ENCODE results near the gene APLP2.
"Not testable (repeated sequence)": the region's sequence is repeated elsewhere in the genome, so short reads cannot be mapped to it uniquely, and the experiment has no call there.

The APLP2 gene

GRCh38 chr11:130167146-130167545, 97.5 kb downstream of the APLP2 start:
- Histone ChIP-seq H3K27me3 (ENCODE audit: insufficient read depth, insufficient read length) (peaks cover 6% of the 10 kb centered on the region), H3K9me3 (ENCODE audit: insufficient read depth, low read length) (no peaks in the 10 kb centered on the region), H3K9ac (ENCODE audit: insufficient read length, low read depth) (no peak overlapping the region), H3K36me3 (ENCODE audit: insufficient read depth, insufficient read length, low read length) (no peaks in the 10 kb centered on the region), H3K4me3 (ENCODE audit: insufficient read length, low read depth) (no peak overlapping the region), H3K4me1 (ENCODE audit: insufficient read depth, insufficient read length) (no peaks in the 10 kb centered on the region)
- no peak for DNase-seq (ENCODE audit: low read depth, low spot score)
- TF ChIP-seq ZNF274 (IDR thresholded peaks at IDR 0.05; ENCODE audit: low read depth, low read length) (no peak), YY1 (IDR thresholded peaks at IDR 0.05; ENCODE audit: insufficient read depth, insufficient read length) (no peak), SUZ12 (IDR thresholded peaks at IDR 0.05; ENCODE audit: extremely low read depth, insufficient read depth, insufficient read length) (no peak)

GRCh38 chr11:130168105-130168504, 98.4 kb downstream of the APLP2 start:
- no peak overlapping the region for H3K9ac ChIP-seq (ENCODE audit: insufficient read length, low read depth)
- TF ChIP-seq ZNF274 (IDR thresholded peaks at IDR 0.05; ENCODE audit: low read depth, low read length), result no peak
- no peak for TF ChIP-seq YY1 (IDR thresholded peaks at IDR 0.05; ENCODE audit: insufficient read depth, insufficient read length)
- TF ChIP-seq SUZ12 (IDR thresholded peaks at IDR 0.05; ENCODE audit: extremely low read depth, insufficient read depth, insufficient read length), result no peak
- H3K27me3 ChIP-seq (ENCODE audit: insufficient read depth, insufficient read length), result no peaks in the 10 kb centered on the region
- DNase-seq (ENCODE audit: low read depth, low spot score), result no peak
- no peak overlapping the region for H3K4me3 ChIP-seq (ENCODE audit: insufficient read length, low read depth)
- no peaks in the 10 kb centered on the region for H3K4me1 ChIP-seq (ENCODE audit: insufficient read depth, insufficient read length)
- no peaks in the 10 kb centered on the region for H3K9me3 ChIP-seq (ENCODE audit: insufficient read depth, low read length)
- H3K36me3 ChIP-seq (ENCODE audit: insufficient read depth, insufficient read length, low read length), result no peaks in the 10 kb centered on the region

GRCh38 chr11:130170345-130170744, 100.7 kb downstream of the APLP2 start:
- no peak for TF ChIP-seq ZNF274 (IDR thresholded peaks at IDR 0.05; ENCODE audit: low read depth, low read length)
- no peak for TF ChIP-seq SUZ12 (IDR thresholded peaks at IDR 0.05; ENCODE audit: extremely low read depth, insufficient read depth, insufficient read length)
- no peak for TF ChIP-seq YY1 (IDR thresholded peaks at IDR 0.05; ENCODE audit: insufficient read depth, insufficient read length)

GRCh38 chr11:130171534-130171933, 101.8 kb downstream of the APLP2 start:
- H3K36me3 ChIP-seq (ENCODE audit: insufficient read depth, insufficient read length, low read length), result no peaks in the 10 kb centered on the region
- H3K4me1 ChIP-seq (ENCODE audit: insufficient read depth, insufficient read length), result no peaks in the 10 kb centered on the region
- TF ChIP-seq YY1 (IDR thresholded peaks at IDR 0.05; ENCODE audit: insufficient read depth, insufficient read length), result no peak
- TF ChIP-seq SUZ12 (IDR thresholded peaks at IDR 0.05; ENCODE audit: extremely low read depth, insufficient read depth, insufficient read length), result no peak
- TF ChIP-seq ZNF274 (IDR thresholded peaks at IDR 0.05; ENCODE audit: low read depth, low read length), result no peak
- no peak overlapping the region for H3K9ac ChIP-seq (ENCODE audit: insufficient read length, low read depth)
- no peaks in the 10 kb centered on the region for H3K27me3 ChIP-seq (ENCODE audit: insufficient read depth, insufficient read length)
- no peaks in the 10 kb centered on the region for H3K9me3 ChIP-seq (ENCODE audit: insufficient read depth, low read length)
- DNase-seq (ENCODE audit: low read depth, low spot score), result no peak
- no peak overlapping the region for H3K4me3 ChIP-seq (ENCODE audit: insufficient read length, low read depth)

More at GRCh38 chr11:130170345-130170744, 100.7 kb downstream of the APLP2 start:
- Histone ChIP-seq H3K9me3 (ENCODE audit: insufficient read depth, low read length) (no peaks in the 10 kb centered on the region), H3K4me3 (ENCODE audit: insufficient read length, low read depth) (no peak overlapping the region), H3K27me3 (ENCODE audit: insufficient read depth, insufficient read length) (no peaks in the 10 kb centered on the region), H3K4me1 (ENCODE audit: insufficient read depth, insufficient read length) (no peaks in the 10 kb centered on the region), H3K9ac (ENCODE audit: insufficient read length, low read depth) (no peak overlapping the region), H3K36me3 (ENCODE audit: insufficient read depth, insufficient read length, low read length) (no peaks in the 10 kb centered on the region)
- no peak for DNase-seq (ENCODE audit: low read depth, low spot score)

- not testable (repeated sequence) for H3K4me3 ChIP-seq (ENCODE audit: insufficient read length, low read depth); DNase-seq (ENCODE audit: low read depth, low spot score); H3K4me1 ChIP-seq (ENCODE audit: insufficient read depth, insufficient read length); H3K9ac ChIP-seq (ENCODE audit: insufficient read length, low read depth); H3K27me3 ChIP-seq (ENCODE audit: insufficient read depth, insufficient read length); H3K9me3 ChIP-seq (ENCODE audit: insufficient read depth, low read length); H3K36me3 ChIP-seq (ENCODE audit: insufficient read depth, insufficient read length, low read length)
Measured at GRCh38 chr11:130172001-130172400, 102.3 kb downstream of the APLP2 start.

GRCh38 chr11:130174642-130175041, 104.9 kb downstream of the APLP2 start:
- no peaks in the 10 kb centered on the region for H3K9me3 ChIP-seq (ENCODE audit: insufficient read depth, low read length)
- TF ChIP-seq SUZ12 (IDR thresholded peaks at IDR 0.05; ENCODE audit: extremely low read depth, insufficient read depth, insufficient read length), result no peak
- TF ChIP-seq YY1 (IDR thresholded peaks at IDR 0.05; ENCODE audit: insufficient read depth, insufficient read length), result no peak
- no peak for TF ChIP-seq ZNF274 (IDR thresholded peaks at IDR 0.05; ENCODE audit: low read depth, low read length)
- no peaks in the 10 kb centered on the region for H3K36me3 ChIP-seq (ENCODE audit: insufficient read depth, insufficient read length, low read length)
- H3K4me3 ChIP-seq (ENCODE audit: insufficient read length, low read depth), result no peak overlapping the region
- no peak overlapping the region for H3K9ac ChIP-seq (ENCODE audit: insufficient read length, low read depth)
- DNase-seq (ENCODE audit: low read depth, low spot score), result no peak
- H3K4me1 ChIP-seq (ENCODE audit: insufficient read depth, insufficient read length), result no peaks in the 10 kb centered on the region
- no peaks in the 10 kb centered on the region for H3K27me3 ChIP-seq (ENCODE audit: insufficient read depth, insufficient read length)

- Histone ChIP-seq H3K27me3 (ENCODE audit: insufficient read depth, insufficient read length) (no peaks in the 10 kb centered on the region), H3K4me3 (ENCODE audit: insufficient read length, low read depth) (no peak overlapping the region), H3K9me3 (ENCODE audit: insufficient read depth, low read length) (no peaks in the 10 kb centered on the region), H3K4me1 (ENCODE audit: insufficient read depth, insufficient read length) (no peaks in the 10 kb centered on the region), H3K36me3 (ENCODE audit: insufficient read depth, insufficient read length, low read length) (no peaks in the 10 kb centered on the region), H3K9ac (ENCODE audit: insufficient read length, low read depth) (no peak overlapping the region)
- TF ChIP-seq SUZ12 (IDR thresholded peaks at IDR 0.05; ENCODE audit: extremely low read depth, insufficient read depth, insufficient read length), result no peak
- no peak for TF ChIP-seq YY1 (IDR thresholded peaks at IDR 0.05; ENCODE audit: insufficient read depth, insufficient read length)
- TF ChIP-seq ZNF274 (IDR thresholded peaks at IDR 0.05; ENCODE audit: low read depth, low read length), result no peak
- no peak for DNase-seq (ENCODE audit: low read depth, low spot score)
Measured at GRCh38 chr11:130175898-130176297, 106.2 kb downstream of the APLP2 start.

GRCh38 chr11:130177782-130178181, 108.1 kb downstream of the APLP2 start:
- no peaks in the 10 kb centered on the region for H3K36me3 ChIP-seq (ENCODE audit: insufficient read depth, insufficient read length, low read length)
- TF ChIP-seq YY1 (IDR thresholded peaks at IDR 0.05; ENCODE audit: insufficient read depth, insufficient read length) (no peak), SUZ12 (IDR thresholded peaks at IDR 0.05; ENCODE audit: extremely low read depth, insufficient read depth, insufficient read length) (no peak), ZNF274 (IDR thresholded peaks at IDR 0.05; ENCODE audit: low read depth, low read length) (no peak)
- no peak for DNase-seq (ENCODE audit: low read depth, low spot score)
- no peaks in the 10 kb centered on the region for H3K9me3 ChIP-seq (ENCODE audit: insufficient read depth, low read length)
- no peaks in the 10 kb centered on the region for H3K4me1 ChIP-seq (ENCODE audit: insufficient read depth, insufficient read length)
- H3K9ac ChIP-seq (ENCODE audit: insufficient read length, low read depth), result no peak overlapping the region
- H3K27me3 ChIP-seq (ENCODE audit: insufficient read depth, insufficient read length), result no peaks in the 10 kb centered on the region
- no peak overlapping the region for H3K4me3 ChIP-seq (ENCODE audit: insufficient read length, low read depth)
